SK-N-SH treated with all-trans-retinoic acid at 6 μM for 48 hours (cell line): ENCODE data around the gene PITPNC1.

ENCODE experiments used
- ARNTL ChIP-seq: fragments of 450-650 bp; formaldehyde crosslinking; IDR thresholded peaks from 2 replicates; pipeline ENCODE4 v1.5.0; 2020; ENCODE audit warnings: low read depth, mild to moderate bottlenecking, moderate library complexity, borderline replicate concordance
- TOX ChIP-seq: fragments of 250-450 bp; sonication (Bioruptor Pico); IDR thresholded peaks from 2 replicates; pipeline ENCODE4 v1.8.0; 2021; ENCODE audit warnings: mild to moderate bottlenecking, moderate library complexity, borderline replicate concordance
- ZFP30 ChIP-seq: fragments of 450-650 bp; formaldehyde crosslinking; IDR thresholded peaks from 2 replicates; pipeline ENCODE4 v1.5.0; 2022; ENCODE audit warnings: mild to moderate bottlenecking, moderate library complexity
- TF ChIP-seq, protein P1 (sequence below): fragments of 250-450 bp; sonication (Bioruptor Pico); IDR thresholded peaks from 2 replicates; pipeline ENCODE4 v1.5.0; 2020; ENCODE audit warnings: mild to moderate bottlenecking, moderate library complexity
- TF ChIP-seq, protein P2 (sequence below): fragments of 250-450 bp; sonication (Bioruptor Pico); IDR thresholded peaks from 2 replicates; pipeline ENCODE4 v1.5.1; 2020; ENCODE audit warnings: low read depth, mild to moderate bottlenecking, moderate library complexity
- TF ChIP-seq, protein P3 (sequence below): fragments of 250-450 bp; sonication (Bioruptor Pico); IDR thresholded peaks from 2 replicates; pipeline ENCODE4 v1.8.0; 2020; ENCODE audit warnings: mild to moderate bottlenecking, moderate library complexity, borderline replicate concordance

DNA sequence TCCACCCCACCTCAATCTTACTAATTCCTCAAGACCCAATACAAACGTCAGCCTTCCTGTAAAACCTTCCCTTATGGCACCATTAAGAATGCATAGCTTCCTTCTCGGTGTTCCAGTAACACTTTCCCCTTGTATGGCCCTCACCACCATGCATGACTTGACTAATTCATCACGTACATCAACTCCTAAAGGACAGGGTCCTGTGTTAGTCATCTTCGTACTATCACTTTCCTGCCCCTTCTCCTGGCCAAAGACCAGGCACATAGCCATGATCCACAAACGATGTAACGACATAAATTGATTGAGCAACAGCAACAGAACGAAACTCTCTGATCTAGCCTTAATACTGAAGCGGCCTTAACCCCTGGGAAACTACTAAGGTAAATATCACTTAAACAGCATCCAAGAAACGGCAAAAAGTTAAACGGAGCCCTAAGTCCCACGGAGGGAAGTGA, 11.3 kb upstream of the PITPNC1 start:
- TF ChIP-seq, protein P1, sequence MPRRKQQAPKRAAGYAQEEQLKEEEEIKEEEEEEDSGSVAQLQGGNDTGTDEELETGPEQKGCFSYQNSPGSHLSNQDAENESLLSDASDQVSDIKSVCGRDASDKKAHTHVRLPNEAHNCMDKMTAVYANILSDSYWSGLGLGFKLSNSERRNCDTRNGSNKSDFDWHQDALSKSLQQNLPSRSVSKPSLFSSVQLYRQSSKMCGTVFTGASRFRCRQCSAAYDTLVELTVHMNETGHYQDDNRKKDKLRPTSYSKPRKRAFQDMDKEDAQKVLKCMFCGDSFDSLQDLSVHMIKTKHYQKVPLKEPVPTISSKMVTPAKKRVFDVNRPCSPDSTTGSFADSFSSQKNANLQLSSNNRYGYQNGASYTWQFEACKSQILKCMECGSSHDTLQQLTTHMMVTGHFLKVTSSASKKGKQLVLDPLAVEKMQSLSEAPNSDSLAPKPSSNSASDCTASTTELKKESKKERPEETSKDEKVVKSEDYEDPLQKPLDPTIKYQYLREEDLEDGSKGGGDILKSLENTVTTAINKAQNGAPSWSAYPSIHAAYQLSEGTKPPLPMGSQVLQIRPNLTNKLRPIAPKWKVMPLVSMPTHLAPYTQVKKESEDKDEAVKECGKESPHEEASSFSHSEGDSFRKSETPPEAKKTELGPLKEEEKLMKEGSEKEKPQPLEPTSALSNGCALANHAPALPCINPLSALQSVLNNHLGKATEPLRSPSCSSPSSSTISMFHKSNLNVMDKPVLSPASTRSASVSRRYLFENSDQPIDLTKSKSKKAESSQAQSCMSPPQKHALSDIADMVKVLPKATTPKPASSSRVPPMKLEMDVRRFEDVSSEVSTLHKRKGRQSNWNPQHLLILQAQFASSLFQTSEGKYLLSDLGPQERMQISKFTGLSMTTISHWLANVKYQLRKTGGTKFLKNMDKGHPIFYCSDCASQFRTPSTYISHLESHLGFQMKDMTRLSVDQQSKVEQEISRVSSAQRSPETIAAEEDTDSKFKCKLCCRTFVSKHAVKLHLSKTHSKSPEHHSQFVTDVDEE, result no peak
- TF ChIP-seq ARNTL (CRISPR knock-in tag) (no peak), ZFP30 (CRISPR knock-in tag) (no peak), TOX (CRISPR knock-in tag) (no peak)
- TF ChIP-seq, protein P2, sequence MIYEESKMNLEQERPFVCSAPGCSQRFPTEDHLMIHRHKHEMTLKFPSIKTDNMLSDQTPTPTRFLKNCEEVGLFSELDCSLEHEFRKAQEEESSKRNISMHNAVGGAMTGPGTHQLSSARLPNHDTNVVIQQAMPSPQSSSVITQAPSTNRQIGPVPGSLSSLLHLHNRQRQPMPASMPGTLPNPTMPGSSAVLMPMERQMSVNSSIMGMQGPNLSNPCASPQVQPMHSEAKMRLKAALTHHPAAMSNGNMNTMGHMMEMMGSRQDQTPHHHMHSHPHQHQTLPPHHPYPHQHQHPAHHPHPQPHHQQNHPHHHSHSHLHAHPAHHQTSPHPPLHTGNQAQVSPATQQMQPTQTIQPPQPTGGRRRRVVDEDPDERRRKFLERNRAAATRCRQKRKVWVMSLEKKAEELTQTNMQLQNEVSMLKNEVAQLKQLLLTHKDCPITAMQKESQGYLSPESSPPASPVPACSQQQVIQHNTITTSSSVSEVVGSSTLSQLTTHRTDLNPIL (CRISPR knock-in tag), result no peak
- TF ChIP-seq, protein P3, sequence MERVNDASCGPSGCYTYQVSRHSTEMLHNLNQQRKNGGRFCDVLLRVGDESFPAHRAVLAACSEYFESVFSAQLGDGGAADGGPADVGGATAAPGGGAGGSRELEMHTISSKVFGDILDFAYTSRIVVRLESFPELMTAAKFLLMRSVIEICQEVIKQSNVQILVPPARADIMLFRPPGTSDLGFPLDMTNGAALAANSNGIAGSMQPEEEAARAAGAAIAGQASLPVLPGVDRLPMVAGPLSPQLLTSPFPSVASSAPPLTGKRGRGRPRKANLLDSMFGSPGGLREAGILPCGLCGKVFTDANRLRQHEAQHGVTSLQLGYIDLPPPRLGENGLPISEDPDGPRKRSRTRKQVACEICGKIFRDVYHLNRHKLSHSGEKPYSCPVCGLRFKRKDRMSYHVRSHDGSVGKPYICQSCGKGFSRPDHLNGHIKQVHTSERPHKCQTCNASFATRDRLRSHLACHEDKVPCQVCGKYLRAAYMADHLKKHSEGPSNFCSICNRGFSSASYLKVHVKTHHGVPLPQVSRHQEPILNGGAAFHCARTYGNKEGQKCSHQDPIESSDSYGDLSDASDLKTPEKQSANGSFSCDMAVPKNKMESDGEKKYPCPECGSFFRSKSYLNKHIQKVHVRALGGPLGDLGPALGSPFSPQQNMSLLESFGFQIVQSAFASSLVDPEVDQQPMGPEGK (CRISPR knock-in tag), result no peak
